Neural crest cell (in vitro differentiated cells): Measurements from ENCODE around the gene TMC6. TPM values are rescaled to one million over a fixed set of nuclear protein-coding genes. Genes with fewer than 3 reads are reported as not detected.

Source experiments
- DNase-seq: peaks from one replicate; pipeline ENCODE4 v3.0.0; 2021; ENCODE audit warnings: low read depth, mixed read lengths, low spot score
- H3K27ac Mint-ChIP-seq: one replicate; pipeline ENCODE4 v1.8.0; 2021; ENCODE audit warnings: mild to moderate bottlenecking, mixed read lengths; ENCODE audit not compliant: unreplicated experiment
- H3K27me3 Mint-ChIP-seq: 2 replicates; pipeline ENCODE4 v1.8.0; 2021; ENCODE audit warnings: low read depth, mild to moderate bottlenecking, mixed read lengths
- H3K36me3 Mint-ChIP-seq: 2 replicates; pipeline ENCODE4 v1.8.0; 2021; ENCODE audit warnings: low read depth, mild to moderate bottlenecking, mixed read lengths
- H3K4me1 Mint-ChIP-seq: 2 replicates; pipeline ENCODE4 v1.8.0; 2021; ENCODE audit warnings: mixed read lengths
- H3K4me3 Mint-ChIP-seq: one replicate; pipeline ENCODE4 v1.8.0; 2021; ENCODE audit warnings: mild to moderate bottlenecking, mixed read lengths
- H3K9me3 Mint-ChIP-seq: 2 replicates; pipeline ENCODE4 v1.8.0; 2021; ENCODE audit warnings: mixed read lengths
- total RNA-seq: library from RNA; stranded (reverse); gene quantifications from 2 replicates; pipeline ENCODE4 v1.2.1, GENCODE V29; 2021
- TF ChIP-seq, protein P1 (sequence below): fragments of 200-600 bp; sonication (generic); conservative IDR thresholded peaks from 2 replicates; pipeline ENCODE4 v1.5.0; 2021; ENCODE audit warnings: antibody characterized with exemption, mild to moderate bottlenecking

The TMC6 gene
- total RNA-seq, 1 donor from 2014 or later, result 86.0 TPM

DNA sequence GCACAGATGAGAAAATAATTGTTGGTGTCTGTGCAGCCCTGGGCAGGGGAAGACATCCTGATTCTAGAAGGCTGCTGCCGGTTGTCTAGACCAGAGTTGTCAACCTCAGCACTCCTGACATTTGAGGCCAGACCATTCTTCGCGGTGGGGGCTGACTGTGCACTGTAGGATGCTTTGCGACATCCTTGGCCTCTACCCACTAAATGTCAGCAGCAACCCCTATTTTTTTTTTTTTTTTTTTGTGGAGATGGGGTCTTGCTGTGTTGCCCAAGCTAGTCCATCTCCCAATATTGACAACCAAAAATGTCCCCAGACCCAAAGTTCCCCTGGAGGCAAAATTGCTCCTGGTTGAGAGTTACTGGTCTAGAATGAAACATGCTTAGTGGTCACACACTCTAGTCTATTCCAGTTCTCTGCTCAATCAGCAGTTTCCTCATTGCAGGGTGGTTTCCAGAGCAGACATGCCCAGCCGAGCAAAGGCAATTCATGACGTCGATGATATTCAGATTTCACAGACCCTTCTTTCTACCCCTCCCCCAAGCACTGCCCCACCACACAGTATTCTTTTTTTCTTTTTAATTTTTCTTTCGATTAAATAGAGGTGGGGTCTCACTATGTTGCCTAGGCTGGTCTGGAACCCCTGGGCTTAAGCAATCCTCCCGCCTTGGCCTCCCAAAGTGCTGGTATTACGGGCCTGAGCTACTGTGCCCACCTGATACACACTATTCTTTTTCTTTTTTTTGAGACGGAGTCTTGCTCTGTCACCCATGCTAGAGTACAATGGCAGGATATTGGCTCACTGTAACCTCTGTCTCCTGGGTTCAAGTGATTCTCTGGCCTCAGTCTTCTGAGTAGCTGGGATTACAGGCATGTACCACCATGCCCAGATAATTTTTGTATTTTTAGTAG lies 26.6 kb upstream of the TMC6 start:
- H3K27me3 Mint-ChIP-seq, result no peaks in the 10 kb centered on the region
- no peaks in the 10 kb centered on the region for H3K9me3 Mint-ChIP-seq
- no peak overlapping the region for H3K27ac Mint-ChIP-seq
- no peak overlapping the region for H3K4me3 Mint-ChIP-seq
- TF ChIP-seq, protein P1, sequence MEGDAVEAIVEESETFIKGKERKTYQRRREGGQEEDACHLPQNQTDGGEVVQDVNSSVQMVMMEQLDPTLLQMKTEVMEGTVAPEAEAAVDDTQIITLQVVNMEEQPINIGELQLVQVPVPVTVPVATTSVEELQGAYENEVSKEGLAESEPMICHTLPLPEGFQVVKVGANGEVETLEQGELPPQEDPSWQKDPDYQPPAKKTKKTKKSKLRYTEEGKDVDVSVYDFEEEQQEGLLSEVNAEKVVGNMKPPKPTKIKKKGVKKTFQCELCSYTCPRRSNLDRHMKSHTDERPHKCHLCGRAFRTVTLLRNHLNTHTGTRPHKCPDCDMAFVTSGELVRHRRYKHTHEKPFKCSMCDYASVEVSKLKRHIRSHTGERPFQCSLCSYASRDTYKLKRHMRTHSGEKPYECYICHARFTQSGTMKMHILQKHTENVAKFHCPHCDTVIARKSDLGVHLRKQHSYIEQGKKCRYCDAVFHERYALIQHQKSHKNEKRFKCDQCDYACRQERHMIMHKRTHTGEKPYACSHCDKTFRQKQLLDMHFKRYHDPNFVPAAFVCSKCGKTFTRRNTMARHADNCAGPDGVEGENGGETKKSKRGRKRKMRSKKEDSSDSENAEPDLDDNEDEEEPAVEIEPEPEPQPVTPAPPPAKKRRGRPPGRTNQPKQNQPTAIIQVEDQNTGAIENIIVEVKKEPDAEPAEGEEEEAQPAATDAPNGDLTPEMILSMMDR, result no peak
- H3K4me1 Mint-ChIP-seq, result peaks cover 8% of the 10 kb centered on the region
- no peak for DNase-seq
- H3K36me3 Mint-ChIP-seq, result no peaks in the 10 kb centered on the region

DNA sequence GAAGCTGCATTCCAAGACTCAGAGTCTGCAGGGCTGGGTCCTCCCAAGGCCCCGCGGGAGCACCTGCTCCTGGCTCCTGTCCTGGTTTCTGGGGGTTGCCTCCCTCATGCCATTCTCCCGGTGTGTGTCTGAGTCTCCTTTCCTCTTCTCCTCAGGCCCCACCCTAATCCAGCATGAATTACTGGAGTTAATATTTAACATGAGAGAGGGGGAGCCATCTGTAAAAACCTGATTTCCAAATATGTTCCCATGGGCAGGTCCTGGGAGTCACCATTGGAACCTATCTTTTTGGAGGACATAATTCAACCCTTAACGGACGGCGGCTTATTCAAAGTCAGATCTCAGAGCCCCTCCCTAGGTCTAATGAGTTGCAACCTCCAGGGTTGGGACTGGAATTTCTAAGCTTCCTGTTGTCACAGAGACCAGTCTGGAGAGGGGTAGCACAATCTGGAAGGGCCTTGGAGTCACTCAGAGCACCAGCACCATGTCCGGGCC lies 23.0 kb upstream of the TMC6 start:
- Mint-ChIP-seq H3K36me3 (no peaks in the 10 kb centered on the region), H3K27ac (no peak overlapping the region), H3K4me3 (no peak overlapping the region), H3K9me3 (no peaks in the 10 kb centered on the region), H3K27me3 (no peaks in the 10 kb centered on the region), H3K4me1 (peaks cover 15% of the 10 kb centered on the region)
- TF ChIP-seq, protein P1, result no peak
- DNase-seq, result no peak

GRCh38 chr17:78148286-78149016 lies 19.9 kb upstream of the TMC6 start:
- Mint-ChIP-seq H3K9me3 (no peaks in the 10 kb centered on the region), H3K27ac (no peak overlapping the region), H3K4me3 (no peak overlapping the region), H3K27me3 (no peaks in the 10 kb centered on the region), H3K36me3 (no peaks in the 10 kb centered on the region), H3K4me1 (peaks cover 12% of the 10 kb centered on the region)
- no peak for DNase-seq
- TF ChIP-seq, protein P1, result no peak

DNA sequence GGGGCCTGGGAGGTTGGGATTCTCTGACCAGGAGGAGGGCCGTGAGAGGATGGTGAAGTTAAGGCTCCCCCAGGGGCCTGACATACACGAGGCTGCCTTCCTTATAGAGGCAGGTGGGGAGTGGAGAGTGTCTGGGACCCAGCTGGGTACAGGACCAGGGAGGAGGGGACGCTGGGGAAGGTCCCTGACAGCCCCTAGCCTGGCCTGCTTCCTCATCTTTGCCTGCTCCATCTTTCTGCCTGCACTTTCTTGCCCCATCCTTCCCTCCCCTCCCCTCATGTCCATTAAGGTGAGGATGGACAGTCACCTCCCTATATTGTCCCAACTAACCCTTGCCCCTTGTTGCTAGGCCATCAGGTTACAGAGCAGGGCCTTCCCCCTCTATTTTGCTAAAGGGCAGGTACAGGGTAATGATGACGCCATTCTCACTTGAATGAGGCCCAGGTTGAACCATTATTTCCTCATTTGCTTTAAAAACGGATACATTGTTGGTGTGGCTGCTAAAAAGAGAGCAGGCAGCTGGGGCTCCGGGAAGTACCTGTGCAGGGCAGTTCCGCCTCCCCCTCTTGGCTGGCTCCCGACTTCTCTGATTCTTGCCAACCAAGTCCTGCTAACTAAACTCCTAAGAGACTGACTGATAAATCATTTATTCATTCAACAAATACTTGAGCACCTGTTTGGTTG lies 18.9 kb upstream of the TMC6 start:
- Mint-ChIP-seq H3K4me3 (no peak overlapping the region), H3K27me3 (no peaks in the 10 kb centered on the region), H3K4me1 (peaks cover 12% of the 10 kb centered on the region), H3K36me3 (no peaks in the 10 kb centered on the region), H3K27ac (no peak overlapping the region), H3K9me3 (no peaks in the 10 kb centered on the region)
- no peak for DNase-seq
- TF ChIP-seq, protein P1, result no peak

GRCh38 chr17:78146881-78147280 lies 18.3 kb upstream of the TMC6 start:
- Mint-ChIP-seq H3K4me1 (peaks cover 12% of the 10 kb centered on the region), H3K27me3 (no peaks in the 10 kb centered on the region), H3K36me3 (no peaks in the 10 kb centered on the region), H3K27ac (no peak overlapping the region), H3K4me3 (no peak overlapping the region), H3K9me3 (no peaks in the 10 kb centered on the region)
- DNase-seq, result no peak
- TF ChIP-seq, protein P1, result no peak
